ENCODE results near the gene SERPINA5. TPM values are rescaled to one million over a fixed set of nuclear protein-coding genes. Genes with fewer than 3 reads are reported as not detected.

Gene SERPINA5
- total and polyA plus RNA-seq, 2 donors (not counting 1 experiment from before 2014, with no cell fraction given) = not detected

GRCh38 chr14:94571395-94571794, 9.8 kb upstream of the SERPINA5 start:
- H3K9ac ChIP-seq (ENCODE audit: insufficient read depth, low read length) = no peak overlapping the region
- no peaks in the 10 kb centered on the region for H3K79me2 ChIP-seq (ENCODE audit: control insufficient read depth, insufficient read depth, low read length)
- H3K9me3 ChIP-seq (ENCODE audit: control insufficient read depth, insufficient read depth, low read depth, low read length) = no peaks in the 10 kb centered on the region
- no peaks in the 10 kb centered on the region for H4K20me1 ChIP-seq (ENCODE audit: control insufficient read depth, extremely low read depth, insufficient read depth, low read length)
- TF ChIP-seq, protein P1, sequence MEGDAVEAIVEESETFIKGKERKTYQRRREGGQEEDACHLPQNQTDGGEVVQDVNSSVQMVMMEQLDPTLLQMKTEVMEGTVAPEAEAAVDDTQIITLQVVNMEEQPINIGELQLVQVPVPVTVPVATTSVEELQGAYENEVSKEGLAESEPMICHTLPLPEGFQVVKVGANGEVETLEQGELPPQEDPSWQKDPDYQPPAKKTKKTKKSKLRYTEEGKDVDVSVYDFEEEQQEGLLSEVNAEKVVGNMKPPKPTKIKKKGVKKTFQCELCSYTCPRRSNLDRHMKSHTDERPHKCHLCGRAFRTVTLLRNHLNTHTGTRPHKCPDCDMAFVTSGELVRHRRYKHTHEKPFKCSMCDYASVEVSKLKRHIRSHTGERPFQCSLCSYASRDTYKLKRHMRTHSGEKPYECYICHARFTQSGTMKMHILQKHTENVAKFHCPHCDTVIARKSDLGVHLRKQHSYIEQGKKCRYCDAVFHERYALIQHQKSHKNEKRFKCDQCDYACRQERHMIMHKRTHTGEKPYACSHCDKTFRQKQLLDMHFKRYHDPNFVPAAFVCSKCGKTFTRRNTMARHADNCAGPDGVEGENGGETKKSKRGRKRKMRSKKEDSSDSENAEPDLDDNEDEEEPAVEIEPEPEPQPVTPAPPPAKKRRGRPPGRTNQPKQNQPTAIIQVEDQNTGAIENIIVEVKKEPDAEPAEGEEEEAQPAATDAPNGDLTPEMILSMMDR (conservative IDR thresholded peaks at IDR 0.05 in 1 of 2, IDR thresholded peaks at IDR 0.05 in 1 of 2; ENCODE audit: low read depth in 1 of 2, low read length in 2 of 2) = no peak
- TF ChIP-seq EZH2 (IDR thresholded peaks at IDR 0.05; ENCODE audit: low read length, missing control alignments) = no peak
- no peak overlapping the region for H3K4me3 ChIP-seq (replicated peaks in 1 of 4; ENCODE audit: control extremely low read depth in 1 of 4, insufficient read depth in 1 of 4, low read depth in 3 of 4, low read length in 4 of 4)
- no peak overlapping the region for H3K27ac ChIP-seq (ENCODE audit: insufficient read depth, low read length)
- H3K27me3 ChIP-seq (ENCODE audit: control insufficient read depth, insufficient read depth, low read length) = no peaks in the 10 kb centered on the region
- no peak overlapping the region for H3K4me2 ChIP-seq (ENCODE audit: extremely low read depth, insufficient read depth, low read length)
- no peak overlapping the region for H2AFZ ChIP-seq (ENCODE audit: low read length)
- DNase-seq (ENCODE audit: low read depth in 2 of 2) = peak; percentile 15 to 16
- no peaks in the 10 kb centered on the region for H3K4me1 ChIP-seq (ENCODE audit: control insufficient read depth, extremely low read depth, insufficient read depth, low read length)
- H3K36me3 ChIP-seq (ENCODE audit: control insufficient read depth, insufficient read depth, low read length) = no peaks in the 10 kb centered on the region

DNA sequence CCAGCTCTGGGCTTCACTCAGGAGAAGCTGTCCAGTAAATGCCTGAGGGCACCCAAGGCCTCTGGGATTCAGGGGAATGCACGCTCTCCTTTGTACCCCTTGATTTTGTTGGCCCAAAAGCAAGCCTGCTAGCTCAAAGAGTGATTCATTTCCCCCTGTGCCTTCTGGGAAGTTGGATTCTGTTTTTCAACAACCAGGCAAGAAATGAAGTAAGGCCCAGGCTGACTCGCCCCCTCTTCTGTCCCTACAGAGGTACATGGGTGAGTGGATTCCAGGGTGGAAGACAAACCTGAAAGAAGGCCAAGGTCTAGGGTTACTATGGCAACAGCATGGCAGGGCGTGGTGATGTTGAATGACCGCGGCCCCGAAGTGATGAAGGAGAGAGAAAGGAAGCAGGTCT, 9.3 kb upstream of the SERPINA5 start:
- no peaks in the 10 kb centered on the region for H3K79me2 ChIP-seq (ENCODE audit: control insufficient read depth, insufficient read depth, low read length)
- H3K9ac ChIP-seq (ENCODE audit: insufficient read depth, low read length) = no peak overlapping the region
- H4K20me1 ChIP-seq (ENCODE audit: control insufficient read depth, extremely low read depth, insufficient read depth, low read length) = no peaks in the 10 kb centered on the region
- H3K9me3 ChIP-seq (ENCODE audit: control insufficient read depth, insufficient read depth, low read depth, low read length) = no peaks in the 10 kb centered on the region
- no peaks in the 10 kb centered on the region for H3K27me3 ChIP-seq (ENCODE audit: control insufficient read depth, insufficient read depth, low read length)
- H3K36me3 ChIP-seq (ENCODE audit: control insufficient read depth, insufficient read depth, low read length) = no peaks in the 10 kb centered on the region
- no peak overlapping the region for H3K4me2 ChIP-seq (ENCODE audit: extremely low read depth, insufficient read depth, low read length)
- TF ChIP-seq, protein P1 (conservative IDR thresholded peaks at IDR 0.05 in 1 of 2, IDR thresholded peaks at IDR 0.05 in 1 of 2; ENCODE audit: low read depth in 1 of 2, low read length in 2 of 2) = no peak
- no peak overlapping the region for H3K4me3 ChIP-seq (replicated peaks in 1 of 4; ENCODE audit: control extremely low read depth in 1 of 4, insufficient read depth in 1 of 4, low read depth in 3 of 4, low read length in 4 of 4)
- H3K4me1 ChIP-seq (ENCODE audit: control insufficient read depth, extremely low read depth, insufficient read depth, low read length) = no peaks in the 10 kb centered on the region
- DNase-seq (ENCODE audit: low read depth in 2 of 2) = peak; percentile 14 to 59
- no peak overlapping the region for H3K27ac ChIP-seq (ENCODE audit: insufficient read depth, low read length)
- H2AFZ ChIP-seq (ENCODE audit: low read length) = no peak overlapping the region

- Histone ChIP-seq H4K20me1 (ENCODE audit: control insufficient read depth, extremely low read depth, insufficient read depth, low read length) (no peaks in the 10 kb centered on the region), H3K4me2 (ENCODE audit: extremely low read depth, insufficient read depth, low read length) (no peak overlapping the region), H3K27ac (ENCODE audit: insufficient read depth, low read length) (no peak overlapping the region), H3K9me3 (ENCODE audit: control insufficient read depth, insufficient read depth, low read depth, low read length) (no peaks in the 10 kb centered on the region), H3K79me2 (ENCODE audit: control insufficient read depth, insufficient read depth, low read length) (no peaks in the 10 kb centered on the region), H3K9ac (ENCODE audit: insufficient read depth, low read length) (no peak overlapping the region), H3K27me3 (ENCODE audit: control insufficient read depth, insufficient read depth, low read length) (no peaks in the 10 kb centered on the region), H2AFZ (ENCODE audit: low read length) (no peak overlapping the region), H3K4me1 (ENCODE audit: control insufficient read depth, extremely low read depth, insufficient read depth, low read length) (no peaks in the 10 kb centered on the region), H3K36me3 (ENCODE audit: control insufficient read depth, insufficient read depth, low read length) (no peaks in the 10 kb centered on the region), H3K4me3 (replicated peaks in 1 of 4; ENCODE audit: control extremely low read depth in 1 of 4, insufficient read depth in 1 of 4, low read depth in 3 of 4, low read length in 4 of 4) (no peak overlapping the region)
- TF ChIP-seq, protein P1 (conservative IDR thresholded peaks at IDR 0.05 in 1 of 2, IDR thresholded peaks at IDR 0.05 in 1 of 2; ENCODE audit: low read depth in 1 of 2, low read length in 2 of 2) = no peak
- no peak for TF ChIP-seq EZH2 (IDR thresholded peaks at IDR 0.05; ENCODE audit: low read length, missing control alignments)
- no peak for DNase-seq (ENCODE audit: low read depth in 2 of 2)
These were observed 8.5 kb upstream of the SERPINA5 start for GRCh38 chr14:94572637-94573303.

Measured in fibroblast of lung (primary cell).